DOHH2 (cell line): ENCODE results near the gene SLC22A31.

ENCODE experiments used
- EZH2phosphoT487 ChIP-seq: fragments of 200-600 bp; sonication (generic); IDR thresholded peaks from 2 replicates; pipeline ENCODE4 v1.6.1; 2017; ENCODE audit warnings: borderline replicate concordance, mild to moderate bottlenecking, antibody characterized with exemption, low read length, moderate library complexity, mixed read lengths
- TF ChIP-seq, protein P1 (sequence below): fragments of 200-600 bp; sonication (generic); IDR thresholded peaks from one replicate; pipeline ENCODE4 v1.5.1; 2014; ENCODE audit warnings: antibody characterized with exemption, mild to moderate bottlenecking, low read depth, low read length; ENCODE audit not compliant: poor library complexity, severe bottlenecking

DNA sequence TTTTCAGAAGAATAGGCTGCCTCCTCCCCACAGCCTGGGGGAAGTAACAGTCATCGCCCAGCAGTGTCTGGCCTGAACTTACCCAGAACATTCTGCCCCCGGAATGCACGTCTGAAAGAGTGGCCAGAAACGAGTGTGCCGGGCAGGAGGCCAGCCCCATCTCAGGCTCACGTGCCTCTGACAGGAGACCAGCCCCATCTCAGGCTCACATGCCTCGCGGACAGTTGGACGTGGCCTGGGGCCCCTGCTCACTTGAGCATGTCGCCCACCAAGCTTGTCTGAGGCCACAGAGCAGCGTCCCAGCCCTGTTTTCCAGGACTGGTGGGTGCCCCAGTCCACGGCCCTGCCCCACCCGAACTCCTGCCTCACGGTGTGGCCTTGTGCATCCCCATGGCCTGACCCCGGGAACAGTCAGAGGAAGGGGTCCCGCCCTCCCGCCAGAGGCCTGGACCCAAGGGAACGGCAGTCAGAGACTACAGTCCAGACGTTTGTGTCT is 45.1 kb downstream of the SLC22A31 start:
- TF ChIP-seq, protein P1, sequence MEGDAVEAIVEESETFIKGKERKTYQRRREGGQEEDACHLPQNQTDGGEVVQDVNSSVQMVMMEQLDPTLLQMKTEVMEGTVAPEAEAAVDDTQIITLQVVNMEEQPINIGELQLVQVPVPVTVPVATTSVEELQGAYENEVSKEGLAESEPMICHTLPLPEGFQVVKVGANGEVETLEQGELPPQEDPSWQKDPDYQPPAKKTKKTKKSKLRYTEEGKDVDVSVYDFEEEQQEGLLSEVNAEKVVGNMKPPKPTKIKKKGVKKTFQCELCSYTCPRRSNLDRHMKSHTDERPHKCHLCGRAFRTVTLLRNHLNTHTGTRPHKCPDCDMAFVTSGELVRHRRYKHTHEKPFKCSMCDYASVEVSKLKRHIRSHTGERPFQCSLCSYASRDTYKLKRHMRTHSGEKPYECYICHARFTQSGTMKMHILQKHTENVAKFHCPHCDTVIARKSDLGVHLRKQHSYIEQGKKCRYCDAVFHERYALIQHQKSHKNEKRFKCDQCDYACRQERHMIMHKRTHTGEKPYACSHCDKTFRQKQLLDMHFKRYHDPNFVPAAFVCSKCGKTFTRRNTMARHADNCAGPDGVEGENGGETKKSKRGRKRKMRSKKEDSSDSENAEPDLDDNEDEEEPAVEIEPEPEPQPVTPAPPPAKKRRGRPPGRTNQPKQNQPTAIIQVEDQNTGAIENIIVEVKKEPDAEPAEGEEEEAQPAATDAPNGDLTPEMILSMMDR = no peak
- no peak for TF ChIP-seq EZH2phosphoT487
